Mesodermal cell (in vitro differentiated cells): ENCODE data around the gene IGHMBP2.
"Not testable (repeated sequence)": the region's sequence is repeated elsewhere in the genome, so short reads cannot be mapped to it uniquely, and the experiment has no call there.

Experiments
- H3K27ac ChIP-seq: 2 replicates; pipeline ENCODE4 v1.7.0; 2013; ENCODE audit warnings: mild to moderate bottlenecking, low read depth, low read length, moderate library complexity; ENCODE audit not compliant: severe bottlenecking
- H3K36me3 ChIP-seq: 2 replicates; pipeline ENCODE4 v1.7.1; 2013; ENCODE audit warnings: mild to moderate bottlenecking, low read length, moderate library complexity; ENCODE audit not compliant: control insufficient read depth, insufficient read depth
- H3K4me1 ChIP-seq: one replicate; pipeline ENCODE4 v1.7.1; 2013; ENCODE audit warnings: mild to moderate bottlenecking, low read length; ENCODE audit not compliant: insufficient read depth, control insufficient read depth, poor library complexity, severe bottlenecking
- H3K4me3 ChIP-seq: 2 replicates; pipeline ENCODE4 v1.7.0; 2013; ENCODE audit warnings: low read length, control low read depth, mild to moderate bottlenecking; ENCODE audit not compliant: insufficient read depth, poor library complexity, severe bottlenecking; ENCODE audit errors: extremely low read depth
- H3K9me3 ChIP-seq: 2 replicates; pipeline ENCODE4 v1.7.1; 2013; ENCODE audit warnings: mild to moderate bottlenecking, low read length, moderate library complexity; ENCODE audit not compliant: control insufficient read depth
- WGBS, 2 experiments: methylation state at CpG; one replicate each; pipeline ENCODE4 v1.1.5; 2013; ENCODE audit warnings: missing lambda C conversion rate in 2 of 2; ENCODE audit not compliant: insufficient coverage in 2 of 2; 5-methylcytosine and 5-hydroxymethylcytosine counted together

The IGHMBP2 gene

DNA sequence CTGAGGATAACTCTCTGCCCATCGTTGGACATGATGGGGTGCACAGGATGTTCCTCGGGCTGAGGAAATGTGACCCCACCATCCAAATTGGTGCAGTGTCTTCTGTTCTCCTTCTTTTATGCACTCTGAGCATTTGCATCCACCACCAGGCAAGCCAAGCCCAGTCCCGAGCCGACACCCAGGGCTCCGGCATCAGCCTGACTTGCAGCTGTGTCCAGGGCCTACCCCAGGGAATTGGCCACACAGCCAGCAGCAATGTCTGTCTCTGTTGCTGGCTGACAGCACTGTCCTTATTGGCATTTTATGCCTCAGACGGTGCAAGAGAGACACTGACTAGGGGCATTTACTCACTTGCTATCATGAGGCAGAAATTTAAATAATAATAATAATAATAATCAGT is 36.6 kb upstream of the IGHMBP2 start:
- Histone ChIP-seq H3K4me3 (no peak overlapping the region), H3K4me1 (no peaks in the 10 kb centered on the region), H3K36me3 (no peaks in the 10 kb centered on the region), H3K27ac (no peak overlapping the region), H3K9me3 (no peaks in the 10 kb centered on the region)
- 85 to 86% methylated on average over 4 to 5 of the region's 6 CpGs for WGBS, 2 experiments

- Histone ChIP-seq H3K4me1 (no peaks in the 10 kb centered on the region), H3K4me3 (no peak overlapping the region), H3K9me3 (no peaks in the 10 kb centered on the region), H3K27ac (no peak overlapping the region), H3K36me3 (no peaks in the 10 kb centered on the region)
- WGBS, 2 experiments = 85 to 89% methylated on average over 15 to 16 of the region's 18 CpGs
These were observed 35.4 kb upstream of the IGHMBP2 start for GRCh38 chr11:68868221-68868835.

DNA sequence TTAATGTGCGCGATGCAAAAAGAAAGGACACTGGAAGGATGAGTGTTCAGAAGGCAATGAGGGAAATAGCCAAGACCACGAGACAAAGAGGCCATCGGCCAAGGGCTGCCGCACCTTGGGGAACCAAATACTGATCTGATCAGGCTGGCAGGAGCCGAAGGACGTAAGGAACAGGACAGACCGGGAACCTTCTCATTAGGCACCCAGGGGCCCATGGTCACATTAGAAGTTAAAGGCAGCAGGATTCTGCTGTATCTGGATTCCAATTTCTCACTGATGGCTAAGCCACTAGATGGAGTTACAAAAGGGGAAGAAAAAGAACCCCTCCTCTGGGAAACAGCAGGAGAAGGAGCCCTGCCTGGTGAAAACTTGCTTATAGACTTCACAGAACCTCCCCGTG is 33.2 kb upstream of the IGHMBP2 start:
- no peak overlapping the region for H3K27ac ChIP-seq
- no peak overlapping the region for H3K4me3 ChIP-seq
- no peaks in the 10 kb centered on the region for H3K9me3 ChIP-seq
- no peaks in the 10 kb centered on the region for H3K4me1 ChIP-seq
- H3K36me3 ChIP-seq = no peaks in the 10 kb centered on the region
- 72 to 77% methylated on average over 7 to 9 of the region's 9 CpGs for WGBS, 2 experiments

DNA sequence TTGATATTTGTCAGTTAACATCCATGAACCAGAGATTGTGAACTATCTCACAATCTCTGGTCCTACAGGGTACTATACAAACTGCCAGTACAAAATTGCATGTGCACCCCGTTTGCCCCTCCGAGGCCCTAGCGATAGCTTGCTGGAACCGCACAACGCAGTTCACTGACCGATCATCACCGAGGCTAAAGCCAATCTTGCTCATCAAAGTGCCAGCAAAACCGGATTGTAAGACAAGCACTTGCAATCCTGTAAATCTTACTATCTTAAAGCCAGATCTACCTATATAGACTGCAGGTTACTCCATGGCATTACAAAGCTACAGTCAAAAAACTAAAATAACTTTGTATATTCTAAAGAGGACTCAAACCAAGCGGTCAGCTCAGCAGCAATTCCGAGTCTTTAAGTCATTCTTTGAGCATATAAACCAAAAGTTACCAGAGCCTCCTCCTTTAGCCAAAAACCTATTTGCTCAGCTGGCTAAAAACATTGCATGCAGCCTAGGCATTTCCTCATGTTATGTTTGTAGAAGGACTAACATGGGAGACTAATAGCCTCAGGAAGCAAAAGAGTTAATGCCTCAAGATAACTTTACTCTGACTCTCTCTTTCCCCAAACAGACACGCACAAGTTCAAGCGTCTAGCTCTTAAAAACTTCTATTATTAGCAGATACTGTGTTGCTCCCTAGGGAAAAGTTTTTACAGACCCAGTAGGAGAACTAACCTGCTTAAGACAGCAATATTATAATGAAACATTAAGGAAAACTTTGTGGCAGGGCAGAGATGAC is 31.3 kb upstream of the IGHMBP2 start:
- Histone ChIP-seq H3K4me1 (no peaks in the 10 kb centered on the region), H3K27ac (no peak overlapping the region), H3K4me3 (no peak overlapping the region), H3K36me3 (no peaks in the 10 kb centered on the region), H3K9me3 (no peaks in the 10 kb centered on the region)
- 93 to 95% methylated on average over 7 to 9 of the region's 12 CpGs for WGBS, 2 experiments

GRCh38 chr11:68878022-68878421 is 25.7 kb upstream of the IGHMBP2 start:
- no peaks in the 10 kb centered on the region for H3K36me3 ChIP-seq
- H3K4me1 ChIP-seq = no peaks in the 10 kb centered on the region
- 88 to 96% methylated on average over 6 to 7 of the region's 7 CpGs for WGBS, 2 experiments
- H3K4me3 ChIP-seq = no peak overlapping the region
- no peak overlapping the region for H3K27ac ChIP-seq
- H3K9me3 ChIP-seq = no peaks in the 10 kb centered on the region

DNA sequence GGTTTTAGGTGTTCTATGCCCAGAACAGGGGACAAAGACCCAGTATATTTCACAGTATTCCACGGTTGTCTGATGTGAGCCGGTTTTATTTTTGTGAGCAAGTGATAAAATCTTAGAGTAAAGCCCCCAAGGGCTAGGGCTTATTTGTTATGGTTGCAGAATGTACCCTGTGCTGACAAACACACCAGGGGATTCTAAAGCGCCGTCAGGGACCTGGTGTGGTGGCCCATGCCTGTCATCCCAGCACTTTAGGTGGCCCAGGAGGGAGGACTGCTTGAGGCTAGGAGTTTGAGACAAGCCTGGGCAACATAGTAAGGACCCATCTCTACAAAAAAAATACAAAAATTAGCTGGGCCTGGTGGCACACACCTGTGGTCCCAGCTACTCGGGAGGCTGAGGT is 22.8 kb upstream of the IGHMBP2 start:
- WGBS, 2 experiments = 91 to 100% methylated on average over 3 to 4 of the region's 5 CpGs
- no peaks in the 10 kb centered on the region for H3K9me3 ChIP-seq
- H3K36me3 ChIP-seq = peaks cover 4% of the 10 kb centered on the region
- H3K4me3 ChIP-seq = no peak overlapping the region
- no peaks in the 10 kb centered on the region for H3K4me1 ChIP-seq
- no peak overlapping the region for H3K27ac ChIP-seq

- no peaks in the 10 kb centered on the region for H3K4me1 ChIP-seq
- no peak overlapping the region for H3K27ac ChIP-seq
- no peaks in the 10 kb centered on the region for H3K9me3 ChIP-seq
- WGBS, 2 experiments = 94 to 100% methylated on average over 1 to 2 of the region's 2 CpGs
- H3K36me3 ChIP-seq = peaks cover 4% of the 10 kb centered on the region
- H3K4me3 ChIP-seq = no peak overlapping the region
These were observed 22.4 kb upstream of the IGHMBP2 start for GRCh38 chr11:68881320-68881719.

DNA sequence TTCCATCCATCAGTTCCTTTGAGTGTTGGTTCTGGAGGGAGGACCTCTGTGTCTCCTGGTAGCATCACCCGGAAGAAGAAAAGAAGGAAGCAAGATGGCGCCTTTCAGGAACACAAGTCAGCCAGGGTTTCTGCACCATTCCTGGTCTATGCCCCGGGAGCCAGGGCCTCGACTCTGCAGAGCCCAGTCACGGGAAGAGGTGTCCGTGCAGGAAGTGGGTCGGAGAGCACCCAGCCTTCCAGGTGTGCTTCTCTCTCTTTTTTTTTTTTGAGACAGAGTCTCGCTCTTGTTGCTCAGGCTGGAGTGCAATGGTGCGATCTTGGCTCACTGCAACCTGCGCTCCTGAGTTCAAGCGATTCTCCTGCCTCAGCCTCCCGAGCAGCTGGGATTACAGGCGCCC is 21.3 kb upstream of the IGHMBP2 start:
- WGBS, 2 experiments = 83 to 86% methylated on average over 7 of the region's 13 CpGs
- no peak overlapping the region for H3K4me3 ChIP-seq
- no peaks in the 10 kb centered on the region for H3K4me1 ChIP-seq
- no peak overlapping the region for H3K27ac ChIP-seq
- H3K9me3 ChIP-seq = no peaks in the 10 kb centered on the region
- peaks cover 7% of the 10 kb centered on the region for H3K36me3 ChIP-seq

DNA sequence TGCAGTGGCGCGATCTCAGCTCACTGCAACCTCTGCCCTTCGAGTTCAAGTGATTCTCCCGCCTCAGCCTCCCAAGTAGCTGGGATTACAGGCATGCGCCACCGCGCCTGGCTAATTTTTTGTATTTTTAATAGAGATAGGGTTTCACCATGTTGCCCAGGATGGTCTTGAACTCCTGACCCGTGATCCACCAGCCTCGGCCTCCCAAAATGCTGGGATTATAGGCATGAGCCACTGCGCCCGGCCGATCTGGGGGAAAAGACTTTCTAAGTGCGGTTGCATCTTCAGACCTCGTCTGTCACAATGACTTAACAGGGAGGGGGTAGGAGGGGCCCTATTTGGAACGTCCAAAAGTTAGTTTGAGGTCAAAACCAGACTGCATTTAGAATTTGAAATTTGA is 18.9 kb upstream of the IGHMBP2 start:
- H3K36me3 ChIP-seq = peaks cover 15% of the 10 kb centered on the region
- H3K27ac ChIP-seq, H3K4me3 ChIP-seq, H3K4me1 ChIP-seq, H3K9me3 ChIP-seq: not testable (repeated sequence)
- WGBS, 2 experiments = 89 to 95% methylated on average over 10 to 14 of the region's 15 CpGs

DNA sequence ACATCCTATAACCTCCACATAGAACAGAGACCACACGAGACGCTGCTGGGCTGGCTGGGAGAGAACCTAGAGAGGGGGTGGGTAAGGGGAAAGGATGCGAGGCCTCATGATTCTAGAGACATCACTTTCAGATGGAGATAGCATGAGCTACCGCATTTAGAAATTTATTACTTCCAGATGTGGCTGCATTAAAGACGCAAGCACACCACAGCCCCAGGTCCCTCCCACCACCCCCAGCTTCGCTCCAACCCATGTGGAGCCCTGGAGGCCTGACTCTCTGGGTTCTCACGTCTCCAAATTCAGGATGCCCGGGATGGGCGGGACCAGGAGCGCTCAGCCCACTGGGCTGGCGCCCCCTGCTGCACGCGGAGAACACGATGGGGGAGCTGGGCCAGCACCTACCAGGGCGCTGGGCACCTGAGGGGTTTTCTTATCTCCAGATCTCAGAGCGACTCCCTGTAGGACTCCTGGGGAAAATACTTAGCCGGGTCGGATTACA is 13.7 kb upstream of the IGHMBP2 start:
- no peaks in the 10 kb centered on the region for H3K4me1 ChIP-seq
- H3K4me3 ChIP-seq = no peak overlapping the region
- 65 to 66% methylated on average over 12 to 15 of the region's 18 CpGs for WGBS, 2 experiments
- H3K9me3 ChIP-seq = no peaks in the 10 kb centered on the region
- no peak overlapping the region for H3K27ac ChIP-seq
- peaks cover 54% of the 10 kb centered on the region for H3K36me3 ChIP-seq
